ENCODE results near the gene OBP2A. TPM values are rescaled to one million over a fixed set of nuclear protein-coding genes. Genes with fewer than 3 reads are reported as not detected.

Gene OBP2A
- polyA plus RNA-seq, 6 donors from 2014 or later, result not detected

- no peak for DNase-seq
- Mint-ChIP-seq H3K27me3 (peaks cover 4 to 30% (median 15%) of the 10 kb centered on the region in 3 donors), H3K36me3 (no peaks in the 10 kb centered on the region), H3K9me3 (no peaks in the 10 kb centered on the region), H3K4me3 (no peak overlapping the region), H3K27ac (no peak overlapping the region), H3K4me1 (no peaks in the 10 kb centered on the region)
- ATAC-seq (ENCODE audit: low read depth in 2 of 2), result no peak
Observed at GRCh38 chr9:135582966-135583687, 37.2 kb downstream of the OBP2A start.

- H3K27ac Mint-ChIP-seq, result no peak overlapping the region
- no peaks in the 10 kb centered on the region for H3K4me1 Mint-ChIP-seq
- H3K4me3 Mint-ChIP-seq, result no peak overlapping the region
- no peak for DNase-seq
- H3K27me3 Mint-ChIP-seq, result peaks cover 4 to 30% (median 15%) of the 10 kb centered on the region in 3 donors
- ATAC-seq (ENCODE audit: low read depth in 2 of 2), result no peak
- H3K36me3 Mint-ChIP-seq, result no peaks in the 10 kb centered on the region
- no peaks in the 10 kb centered on the region for H3K9me3 Mint-ChIP-seq
Observed at GRCh38 chr9:135583688-135584011, 37.7 kb downstream of the OBP2A start.

- H3K9me3 Mint-ChIP-seq, result no peaks in the 10 kb centered on the region
- H3K36me3 Mint-ChIP-seq, result no peaks in the 10 kb centered on the region
- H3K4me1 Mint-ChIP-seq, result no peaks in the 10 kb centered on the region
- H3K4me3 Mint-ChIP-seq, result no peak overlapping the region
- no peak for ATAC-seq (ENCODE audit: low read depth in 2 of 2)
- no peak for DNase-seq
- H3K27ac Mint-ChIP-seq, result no peak overlapping the region
- H3K27me3 Mint-ChIP-seq, result peaks cover 4 to 30% (median 15%) of the 10 kb centered on the region in 3 donors
Observed at GRCh38 chr9:135584371-135584770, 38.4 kb downstream of the OBP2A start.

- DNase-seq, result no peak
- Mint-ChIP-seq H3K4me3 (no peak overlapping the region), H3K27me3 (peaks cover 4 to 34% (median 20%) of the 10 kb centered on the region in 3 donors), H3K4me1 (peaks cover 0 to 3% (median 0%) of the 10 kb centered on the region in 3 donors), H3K27ac (no peak overlapping the region), H3K9me3 (no peaks in the 10 kb centered on the region), H3K36me3 (no peaks in the 10 kb centered on the region)
- ATAC-seq (ENCODE audit: low read depth in 2 of 2), result no peak
Observed at GRCh38 chr9:135584934-135585333, 39.0 kb downstream of the OBP2A start.

GRCh38 chr9:135586601-135587109 lies 40.7 kb downstream of the OBP2A start:
- ATAC-seq (ENCODE audit: low read depth in 2 of 2) (no peak), DNase-seq (no peak)
- Mint-ChIP-seq H3K4me3 (no peak overlapping the region), H3K27ac (no peak overlapping the region), H3K27me3 (peaks cover 4 to 39% (median 22%) of the 10 kb centered on the region in 3 donors), H3K4me1 (peaks cover 0 to 3% (median 0%) of the 10 kb centered on the region in 3 donors), H3K36me3 (no peaks in the 10 kb centered on the region), H3K9me3 (no peaks in the 10 kb centered on the region)

GRCh38 chr9:135587658-135588057 lies 41.7 kb downstream of the OBP2A start:
- peaks cover 4 to 35% (median 20%) of the 10 kb centered on the region in 3 donors for H3K27me3 Mint-ChIP-seq
- ATAC-seq (ENCODE audit: low read depth in 2 of 2) (no peak), DNase-seq (no peak)
- no peaks in the 10 kb centered on the region for H3K36me3 Mint-ChIP-seq
- no peak overlapping the region for H3K4me3 Mint-ChIP-seq
- no peaks in the 10 kb centered on the region for H3K9me3 Mint-ChIP-seq
- peaks cover 0 to 3% (median 0%) of the 10 kb centered on the region in 3 donors for H3K4me1 Mint-ChIP-seq
- H3K27ac Mint-ChIP-seq, result no peak overlapping the region

- Mint-ChIP-seq H3K27me3 (peaks cover 4 to 28% (median 20%) of the 10 kb centered on the region in 3 donors), H3K4me1 (peaks cover 0 to 3% (median 0%) of the 10 kb centered on the region in 3 donors), H3K27ac (no peak overlapping the region)
Observed at GRCh38 chr9:135588371-135588770, 42.4 kb downstream of the OBP2A start.

GRCh38 chr9:135588886-135589595 lies 43.1 kb downstream of the OBP2A start:
- no peak overlapping the region for H3K4me3 Mint-ChIP-seq
- H3K27ac Mint-ChIP-seq, result no peak overlapping the region
- H3K27me3 Mint-ChIP-seq, result peaks cover 9 to 24% (median 20%) of the 10 kb centered on the region in 3 donors
- H3K4me1 Mint-ChIP-seq, result peaks cover 0 to 3% (median 0%) of the 10 kb centered on the region in 3 donors
- DNase-seq (no peak), ATAC-seq (ENCODE audit: low read depth in 2 of 2) (no peak)
- peaks cover 0 to 7% (median 0%) of the 10 kb centered on the region in 7 donors for H3K9me3 Mint-ChIP-seq
- no peaks in the 10 kb centered on the region for H3K36me3 Mint-ChIP-seq

More at GRCh38 chr9:135588371-135588770, 42.4 kb downstream of the OBP2A start:
- no peak for ATAC-seq (ENCODE audit: low read depth in 2 of 2)
- Mint-ChIP-seq H3K36me3 (no peaks in the 10 kb centered on the region), H3K9me3 (peaks cover 0 to 3% (median 0%) of the 10 kb centered on the region in 7 donors), H3K4me3 (no peak overlapping the region)
- DNase-seq, result no peak

- H3K27ac Mint-ChIP-seq, result no peak overlapping the region
- peaks cover 0 to 12% (median 4%) of the 10 kb centered on the region in 7 donors for H3K9me3 Mint-ChIP-seq
- ATAC-seq (ENCODE audit: low read depth in 2 of 2) (no peak), DNase-seq (no peak)
- peaks cover 11 to 20% (median 18%) of the 10 kb centered on the region in 3 donors for H3K27me3 Mint-ChIP-seq
- H3K4me1 Mint-ChIP-seq, result peaks cover 0 to 3% (median 0%) of the 10 kb centered on the region in 3 donors
- H3K4me3 Mint-ChIP-seq, result no peak overlapping the region
- H3K36me3 Mint-ChIP-seq, result peaks cover 0 to 2% of the 10 kb centered on the region in 2 donors
Observed at GRCh38 chr9:135589596-135590485, 43.9 kb downstream of the OBP2A start.

- no peak overlapping the region for H3K27ac Mint-ChIP-seq
- peaks cover 0 to 5% of the 10 kb centered on the region in 2 donors for H3K36me3 Mint-ChIP-seq
- DNase-seq (no peak), ATAC-seq (ENCODE audit: low read depth in 2 of 2) (no peak)
- H3K4me3 Mint-ChIP-seq, result no peak overlapping the region
- H3K4me1 Mint-ChIP-seq, result peaks cover 0 to 3% (median 0%) of the 10 kb centered on the region in 3 donors
- H3K9me3 Mint-ChIP-seq, result peaks cover 0 to 19% (median 5%) of the 10 kb centered on the region in 7 donors
- H3K27me3 Mint-ChIP-seq, result peaks cover 16 to 20% (median 18%) of the 10 kb centered on the region in 3 donors
Observed at GRCh38 chr9:135590486-135591079, 44.7 kb downstream of the OBP2A start.

- Mint-ChIP-seq H3K4me1 (peaks cover 0 to 3% (median 0%) of the 10 kb centered on the region in 3 donors), H3K9me3 (peaks cover 0 to 22% (median 6%) of the 10 kb centered on the region in 7 donors), H3K27ac (no peak overlapping the region), H3K27me3 (peaks cover 19 to 25% (median 24%) of the 10 kb centered on the region in 3 donors), H3K4me3 (no peak overlapping the region), H3K36me3 (peaks cover 0 to 5% of the 10 kb centered on the region in 2 donors)
- ATAC-seq (ENCODE audit: low read depth in 2 of 2) (no peak), DNase-seq (no peak)
Observed at GRCh38 chr9:135591506-135592330, 45.8 kb downstream of the OBP2A start.

GRCh38 chr9:135592331-135592590 lies 46.3 kb downstream of the OBP2A start:
- peaks cover 0 to 5% of the 10 kb centered on the region in 2 donors for H3K36me3 Mint-ChIP-seq
- no peak overlapping the region for H3K4me3 Mint-ChIP-seq
- H3K9me3 Mint-ChIP-seq, result peaks cover 0 to 22% (median 6%) of the 10 kb centered on the region in 7 donors
- no peak overlapping the region for H3K27ac Mint-ChIP-seq
- peaks cover 0 to 3% (median 0%) of the 10 kb centered on the region in 3 donors for H3K4me1 Mint-ChIP-seq
- no peak for DNase-seq
- peaks cover 23 to 25% (median 25%) of the 10 kb centered on the region in 3 donors for H3K27me3 Mint-ChIP-seq
- no peak for ATAC-seq (ENCODE audit: low read depth in 2 of 2)

All from naive B cell (primary cell).